Natural killer cell (primary cell): ENCODE measurements around the gene TRIM24. TPM values are rescaled to one million over a fixed set of nuclear protein-coding genes. Genes with fewer than 3 reads are reported as not detected.

Experiments
- ATAC-seq, 3 donors: fragments of 150-1000 bp in 2 of 3; fragments of 200-7000 bp in 1 of 3; cut with Tn5 transposase; 1 replicate in 1 of 3; 2 replicates in 2 of 3; pipeline ENCODE4 v1.10.0; 2021; ENCODE audit warnings: mild to moderate bottlenecking in 2 of 3, moderate library complexity in 2 of 3
- DNase-seq, 2 donors: peaks; one replicate each; pipeline versions ENCODE4 v3.0.0 to v3.0.0-alpha.2; 2013 to 2021; ENCODE audit warnings: mixed read lengths in 1 of 2
- H3K27ac ChIP-seq: one replicate; pipeline ENCODE4 v1.5.1; 2013; ENCODE audit warnings: mild to moderate bottlenecking, low read length
- H3K27me3 ChIP-seq: one replicate; pipeline ENCODE4 v1.6.1; 2013; ENCODE audit warnings: low read length; ENCODE audit not compliant: control insufficient read depth, insufficient read depth
- H3K36me3 ChIP-seq: one replicate; pipeline ENCODE4 v1.6.1; 2013; ENCODE audit warnings: low read length; ENCODE audit not compliant: control insufficient read depth, insufficient read depth
- H3K4me1 ChIP-seq: one replicate; pipeline ENCODE4 v1.6.1; 2013; ENCODE audit warnings: low read length; ENCODE audit not compliant: control insufficient read depth, insufficient read depth
- H3K4me3 ChIP-seq: one replicate; pipeline ENCODE4 v1.5.1; 2013; ENCODE audit warnings: low read length
- H3K9me3 ChIP-seq: one replicate; pipeline ENCODE4 v1.6.1; 2013; ENCODE audit warnings: low read length; ENCODE audit not compliant: control insufficient read depth, insufficient read depth
- H3K27ac Mint-ChIP-seq, 2 donors: one replicate each; pipeline ENCODE4 v1.8.0; 2022; ENCODE audit warnings: mild to moderate bottlenecking in 2 of 2, mixed read lengths in 2 of 2, moderate library complexity in 1 of 2
- H3K27me3 Mint-ChIP-seq, 2 donors: one replicate each; pipeline ENCODE4 v1.8.0; 2022; ENCODE audit warnings: low read depth in 2 of 2, mixed read lengths in 2 of 2
- H3K36me3 Mint-ChIP-seq: one replicate; pipeline ENCODE4 v1.8.0; 2022; ENCODE audit warnings: mixed read lengths
- H3K4me1 Mint-ChIP-seq, 2 donors: one replicate each; pipeline ENCODE4 v1.8.0; 2022; ENCODE audit warnings: mixed read lengths in 2 of 2
- H3K4me3 Mint-ChIP-seq: one replicate; pipeline ENCODE4 v1.8.0; 2022; ENCODE audit warnings: mild to moderate bottlenecking, moderate library complexity, mixed read lengths
- H3K9me3 Mint-ChIP-seq, 2 donors: one replicate each; pipeline ENCODE4 v1.8.0; 2022; ENCODE audit warnings: mixed read lengths in 2 of 2
- WGBS: methylation state at CpG from one replicate; pipeline ENCODE4 v1.1.7; 2013; ENCODE audit warnings: missing lambda C conversion rate; ENCODE audit not compliant: insufficient coverage; 5-methylcytosine and 5-hydroxymethylcytosine counted together
- intact Hi-C: fragments of 100-400 bp; cut with micrococcal nuclease; formaldehyde crosslinking; loops from one replicate; pipeline ENCODE4 v1.14.2; 2022
- total RNA-seq, 4 donors: library from RNA; stranded (reverse); fragments of 120-200 nt in 1 of 4; gene quantifications; one replicate each; pipeline versions ENCODE4 v1.2.3 to v1.2.4, GENCODE V29; 2013 to 2022
- TF ChIP-seq, protein P1 (sequence below): fragments of 200-600 bp; IDR thresholded peaks from one replicate; pipeline ENCODE4 v1.8.0; 2022; ENCODE audit warnings: antibody characterized with exemption

Gene TRIM24
- total RNA-seq, 3 donors from 2014 or later (not counting 1 experiment from before 2014, with no cell fraction given) = 15.2 to 19.1 (median 18.9) TPM

DNA sequence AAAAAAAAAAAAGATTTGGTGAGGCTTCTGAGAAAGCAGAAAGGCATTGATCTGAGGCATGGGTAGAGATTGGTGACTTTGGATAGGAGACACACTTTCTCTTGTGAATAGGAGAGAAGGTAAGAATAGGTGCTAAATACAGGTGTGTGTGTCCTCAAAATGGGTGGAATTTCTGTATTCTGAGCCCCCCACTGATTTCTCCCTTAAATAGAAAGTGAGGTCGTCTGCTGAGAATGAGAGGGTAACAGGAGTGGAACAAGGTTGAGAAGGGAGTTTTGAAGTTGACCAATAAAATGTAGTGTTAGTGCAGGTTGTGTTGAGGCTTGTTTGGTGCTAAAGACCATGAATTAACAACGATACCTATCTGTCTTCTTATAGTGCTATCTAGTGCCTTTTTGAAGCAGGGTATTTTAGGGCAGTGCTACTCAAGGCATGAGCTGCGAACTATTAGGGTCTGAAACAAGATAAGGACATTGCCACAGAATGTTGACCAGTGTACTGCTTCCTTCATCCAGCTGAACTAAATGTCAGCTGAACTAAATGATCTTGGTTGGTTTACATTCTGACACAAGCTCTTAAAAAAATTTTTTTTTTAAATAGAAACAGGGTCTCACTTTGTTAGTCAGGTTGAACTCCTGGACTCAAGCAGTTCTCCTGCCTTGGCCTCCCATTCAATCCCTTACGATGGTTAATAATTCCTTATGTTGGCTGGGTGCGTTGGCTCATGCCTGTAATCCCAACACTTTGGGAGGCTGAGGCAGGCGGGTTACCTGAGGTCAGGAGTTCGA is 12.4 kb downstream of the TRIM24 start:
- Mint-ChIP-seq H3K9me3 (no peaks in the 10 kb centered on the region), H3K36me3 (no peaks in the 10 kb centered on the region), H3K27me3 (no peaks in the 10 kb centered on the region), H3K4me1 (peaks cover 59 to 60% of the 10 kb centered on the region in 2 donors), H3K27ac (peak overlapping the region in 1 of 2 donors; percentile 15), H3K4me3 (no peak overlapping the region)
- H3K36me3 ChIP-seq = no peaks in the 10 kb centered on the region
- no peak overlapping the region for H3K27ac ChIP-seq
- no peaks in the 10 kb centered on the region for H3K27me3 ChIP-seq
- no peak overlapping the region for H3K4me3 ChIP-seq
- DNase-seq (no peak), ATAC-seq (no peak)
- intact Hi-C loops = no loop called here
- WGBS = 96% methylated on average over 7 of the region's 7 CpGs
- TF ChIP-seq, protein P1, sequence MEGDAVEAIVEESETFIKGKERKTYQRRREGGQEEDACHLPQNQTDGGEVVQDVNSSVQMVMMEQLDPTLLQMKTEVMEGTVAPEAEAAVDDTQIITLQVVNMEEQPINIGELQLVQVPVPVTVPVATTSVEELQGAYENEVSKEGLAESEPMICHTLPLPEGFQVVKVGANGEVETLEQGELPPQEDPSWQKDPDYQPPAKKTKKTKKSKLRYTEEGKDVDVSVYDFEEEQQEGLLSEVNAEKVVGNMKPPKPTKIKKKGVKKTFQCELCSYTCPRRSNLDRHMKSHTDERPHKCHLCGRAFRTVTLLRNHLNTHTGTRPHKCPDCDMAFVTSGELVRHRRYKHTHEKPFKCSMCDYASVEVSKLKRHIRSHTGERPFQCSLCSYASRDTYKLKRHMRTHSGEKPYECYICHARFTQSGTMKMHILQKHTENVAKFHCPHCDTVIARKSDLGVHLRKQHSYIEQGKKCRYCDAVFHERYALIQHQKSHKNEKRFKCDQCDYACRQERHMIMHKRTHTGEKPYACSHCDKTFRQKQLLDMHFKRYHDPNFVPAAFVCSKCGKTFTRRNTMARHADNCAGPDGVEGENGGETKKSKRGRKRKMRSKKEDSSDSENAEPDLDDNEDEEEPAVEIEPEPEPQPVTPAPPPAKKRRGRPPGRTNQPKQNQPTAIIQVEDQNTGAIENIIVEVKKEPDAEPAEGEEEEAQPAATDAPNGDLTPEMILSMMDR = no peak
- H3K4me1 ChIP-seq = no peaks in the 10 kb centered on the region
- no peaks in the 10 kb centered on the region for H3K9me3 ChIP-seq

DNA sequence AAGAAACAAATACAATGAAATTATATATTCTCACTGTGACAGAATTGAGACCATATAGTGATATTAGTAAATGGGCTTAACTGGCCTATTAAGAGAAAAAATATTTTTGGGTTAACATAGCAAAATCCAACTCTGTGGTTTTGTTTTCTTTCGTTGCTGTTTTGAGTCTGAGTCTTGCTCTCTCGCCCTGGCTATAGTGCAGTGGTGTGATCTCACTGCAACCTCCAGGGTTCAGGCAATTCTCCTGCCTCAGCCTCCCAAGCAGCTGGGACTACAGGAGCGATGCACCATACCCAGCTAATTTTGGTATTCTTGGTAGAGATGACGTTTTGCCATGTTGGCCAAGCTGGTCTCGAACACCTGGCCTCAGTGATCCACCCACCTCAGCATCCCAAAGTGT is 15.3 kb downstream of the TRIM24 start:
- intact Hi-C loops = no loop called here
- TF ChIP-seq, protein P1 = no peak
- DNase-seq = no peak
- Histone ChIP-seq H3K27ac (no peak overlapping the region), H3K4me3 (no peak overlapping the region), H3K9me3 (no peaks in the 10 kb centered on the region), H3K27me3 (no peaks in the 10 kb centered on the region), H3K4me1 (peaks cover 5% of the 10 kb centered on the region), H3K36me3 (no peaks in the 10 kb centered on the region)
- Mint-ChIP-seq H3K9me3 (no peaks in the 10 kb centered on the region), H3K4me3 (no peak overlapping the region), H3K4me1 (peaks cover 59 to 61% of the 10 kb centered on the region in 2 donors), H3K27ac (peak overlapping the region in 1 of 2 donors; percentile 1), H3K36me3 (no peaks in the 10 kb centered on the region), H3K27me3 (no peaks in the 10 kb centered on the region)
- ATAC-seq = no peak
- WGBS = 85% methylated on average over 5 of the region's 5 CpGs

GRCh38 chr7:138477081-138477578 is 17.1 kb downstream of the TRIM24 start:
- ATAC-seq (no peak), DNase-seq (no peak)
- WGBS = 100% methylated on average over 2 of the region's 4 CpGs
- no peaks in the 10 kb centered on the region for H3K9me3 ChIP-seq
- Mint-ChIP-seq H3K27me3 (no peaks in the 10 kb centered on the region), H3K36me3 (no peaks in the 10 kb centered on the region), H3K27ac (peak overlapping the region in 1 of 2 donors; percentile 6), H3K9me3 (no peaks in the 10 kb centered on the region), H3K4me3 (no peak overlapping the region), H3K4me1 (peaks cover 64 to 68% of the 10 kb centered on the region in 2 donors)
- intact Hi-C loops = no loop called here
- H3K4me1 ChIP-seq = peaks cover 10% of the 10 kb centered on the region
- H3K27ac ChIP-seq = no peak overlapping the region
- TF ChIP-seq, protein P1 = no peak
- no peaks in the 10 kb centered on the region for H3K36me3 ChIP-seq
- H3K4me3 ChIP-seq = no peak overlapping the region
- no peaks in the 10 kb centered on the region for H3K27me3 ChIP-seq
